GM18951 (cell line): ENCODE data around the gene MAN2C1.
"Not testable (repeated sequence)": the region's sequence is repeated elsewhere in the genome, so short reads cannot be mapped to it uniquely, and the experiment has no call there.

Experiments used
- POLR2A ChIP-seq: IDR thresholded peaks from 4 replicates; pipeline ENCODE4 v1.6.1; 2011; ENCODE audit warnings: mild to moderate bottlenecking; ENCODE audit not compliant: insufficient read length, insufficient read depth; ENCODE audit errors: extremely low read depth
- in situ Hi-C: fragments of 300-500 bp; cut with MboI; formaldehyde crosslinking; loops from one replicate; pipeline ENCODE4 v1.12.0; 2022; ENCODE audit warnings: low sequenced_read_pairs, mixed read lengths, inconsistent platforms; ENCODE audit not compliant: unreplicated experiment

The MAN2C1 gene

DNA sequence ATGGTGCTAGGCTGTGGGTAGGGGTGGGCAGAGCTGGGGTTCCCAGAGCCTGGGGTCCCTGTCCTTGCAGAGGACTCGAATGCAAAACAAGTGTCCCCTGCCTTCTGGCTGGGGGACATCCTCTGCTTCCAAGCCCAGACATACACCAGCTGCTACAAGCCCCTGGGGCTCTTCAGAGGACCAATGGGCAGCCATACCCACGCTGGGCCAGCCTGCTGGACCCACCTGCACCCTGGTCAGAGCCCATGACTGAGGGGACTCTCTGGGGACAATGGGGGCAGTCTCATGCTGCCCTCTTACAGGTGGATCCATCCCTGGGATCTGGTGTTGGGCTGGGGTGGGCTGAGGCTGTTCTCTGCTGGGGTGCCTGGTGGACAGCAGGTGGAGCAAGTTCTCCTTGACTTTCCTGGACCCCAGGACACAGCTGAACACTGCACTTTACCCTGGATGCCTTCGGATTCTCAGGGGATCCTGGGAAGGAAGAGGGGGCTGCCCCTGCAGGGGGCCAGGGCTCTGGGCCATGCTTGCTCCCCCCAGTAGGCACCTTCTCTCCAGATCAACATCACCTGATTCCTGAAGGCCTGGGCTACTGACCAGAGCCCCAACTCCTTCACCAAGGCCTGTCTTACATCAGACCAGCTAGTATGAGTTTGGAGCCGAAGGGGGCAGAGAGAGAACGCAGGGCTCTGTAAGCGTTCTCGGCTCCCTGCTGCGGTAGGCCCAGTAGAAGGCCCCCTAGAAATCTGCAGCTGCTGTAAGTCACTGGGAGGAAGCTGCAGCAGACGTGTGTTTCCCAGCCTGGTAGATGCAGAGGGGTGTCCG lies 39.7 kb downstream of the MAN2C1 start:
- in situ Hi-C loops: no loop called here
- TF ChIP-seq POLR2A: no peak

DNA sequence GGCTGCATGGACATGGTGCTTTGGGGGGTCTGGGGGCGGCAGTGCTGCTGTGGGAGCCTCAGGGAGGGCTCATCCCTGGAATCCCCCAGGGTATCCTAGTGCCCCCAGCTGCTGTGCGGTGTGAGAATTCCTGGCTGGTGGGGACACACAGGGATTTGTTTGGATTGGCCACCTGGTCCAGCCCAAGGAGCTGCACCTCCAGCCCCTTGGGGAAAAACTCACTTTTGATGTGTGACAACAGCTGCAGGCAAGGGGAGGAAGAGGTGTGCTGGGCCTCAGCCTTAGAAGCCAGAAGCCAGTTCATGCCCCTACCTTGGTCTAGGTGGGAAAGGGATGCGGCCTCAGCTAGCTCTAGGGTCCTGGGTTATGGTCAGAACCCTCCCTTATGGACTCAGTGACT lies 40.9 kb downstream of the MAN2C1 start:
- in situ Hi-C loops: no loop called here

GRCh38 chr15:75327005-75327404 lies 41.4 kb downstream of the MAN2C1 start:
- in situ Hi-C loops: no loop called here
- no peak for TF ChIP-seq POLR2A

More for the DNA sequence above, 40.9 kb downstream of the MAN2C1 start:
- TF ChIP-seq POLR2A: no peak

GRCh38 chr15:75325922-75326321 lies 42.5 kb downstream of the MAN2C1 start:
- in situ Hi-C loops: no loop called here
- TF ChIP-seq POLR2A: no peak

DNA sequence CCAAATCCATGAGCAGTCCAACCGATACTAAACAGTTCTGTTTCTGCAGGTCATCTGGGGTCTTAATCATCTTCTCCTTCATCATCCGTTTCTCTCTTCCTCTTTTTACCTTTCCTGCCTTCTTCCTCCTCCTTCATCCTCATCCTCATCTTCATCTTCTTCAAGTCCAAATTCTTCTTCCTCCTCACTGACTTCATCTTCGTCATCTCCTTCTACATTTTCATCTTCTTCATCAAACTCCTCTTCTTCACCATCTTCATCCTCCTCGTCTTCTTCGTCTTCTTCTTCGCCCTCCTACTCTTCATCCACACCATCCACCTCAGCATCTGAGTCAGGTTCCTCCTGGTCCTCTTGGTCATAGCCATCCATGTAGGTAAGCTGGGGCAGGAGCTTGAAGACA lies 46.7 kb downstream of the MAN2C1 start:
- in situ Hi-C loops: no loop called here
- no peak for TF ChIP-seq POLR2A

GRCh38 chr15:75319231-75319897 lies 49.0 kb downstream of the MAN2C1 start:
- in situ Hi-C loops: not testable (repeated sequence)

DNA sequence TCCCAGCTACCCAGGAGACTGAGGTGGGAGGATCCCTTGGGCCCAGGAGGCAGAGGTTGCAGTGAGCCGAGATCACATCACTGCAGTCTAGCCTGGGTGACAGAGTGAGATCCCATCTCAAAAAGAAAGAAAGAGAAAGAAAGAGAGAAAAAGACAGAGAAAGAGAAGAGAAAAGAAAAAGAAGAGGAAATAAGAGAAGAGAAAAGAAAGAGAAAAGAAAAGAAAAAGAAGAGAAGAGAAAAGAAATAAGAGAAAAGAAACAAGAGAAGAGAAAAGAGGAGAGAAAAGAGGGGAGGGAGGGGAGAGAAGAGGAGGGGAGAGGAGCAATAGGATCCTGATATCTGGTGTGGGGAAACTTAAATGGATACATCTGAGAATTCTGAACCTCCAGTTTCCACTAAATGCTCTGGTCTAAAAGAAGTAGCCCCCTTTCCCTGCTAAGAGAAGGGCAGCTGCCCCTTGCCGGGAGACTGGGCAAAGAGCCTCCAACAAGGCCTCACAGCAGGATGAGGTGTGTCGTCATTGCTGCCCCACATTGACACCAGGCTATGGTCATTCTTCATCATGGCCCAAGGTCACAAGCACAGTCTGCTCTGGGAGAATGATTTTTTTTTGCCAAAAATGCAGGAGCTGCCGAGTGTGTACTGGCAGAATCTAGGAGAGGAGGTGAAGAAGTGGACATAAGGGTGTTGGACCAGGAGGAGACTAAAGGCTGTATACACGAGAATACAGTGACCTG lies 53.7 kb downstream of the MAN2C1 start:
- no peak for TF ChIP-seq POLR2A
- in situ Hi-C loops: no loop called here

- in situ Hi-C loops: no loop called here
- no peak for TF ChIP-seq POLR2A
Measured at GRCh38 chr15:75313116-75313845, 55.1 kb downstream of the MAN2C1 start.

DNA sequence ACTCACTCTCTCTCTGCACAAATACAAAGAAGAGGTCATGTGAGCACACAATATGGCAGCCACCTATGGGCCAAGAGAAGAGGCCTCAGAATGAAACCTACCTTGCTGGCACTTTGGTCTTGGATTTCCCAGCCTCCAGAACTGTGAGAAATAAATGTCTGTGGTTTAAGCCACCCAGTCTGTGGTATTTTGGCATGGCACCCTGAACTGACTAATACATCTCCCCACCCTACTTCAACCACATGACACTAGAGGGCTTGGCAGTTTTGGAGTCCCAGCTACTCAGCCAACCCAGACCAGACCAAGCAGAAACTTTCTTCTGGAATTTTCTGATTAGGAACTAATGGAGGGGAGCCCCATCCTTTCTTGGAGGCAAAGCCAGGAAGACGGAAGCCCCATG lies 55.9 kb downstream of the MAN2C1 start:
- in situ Hi-C loops: not testable (repeated sequence)

DNA sequence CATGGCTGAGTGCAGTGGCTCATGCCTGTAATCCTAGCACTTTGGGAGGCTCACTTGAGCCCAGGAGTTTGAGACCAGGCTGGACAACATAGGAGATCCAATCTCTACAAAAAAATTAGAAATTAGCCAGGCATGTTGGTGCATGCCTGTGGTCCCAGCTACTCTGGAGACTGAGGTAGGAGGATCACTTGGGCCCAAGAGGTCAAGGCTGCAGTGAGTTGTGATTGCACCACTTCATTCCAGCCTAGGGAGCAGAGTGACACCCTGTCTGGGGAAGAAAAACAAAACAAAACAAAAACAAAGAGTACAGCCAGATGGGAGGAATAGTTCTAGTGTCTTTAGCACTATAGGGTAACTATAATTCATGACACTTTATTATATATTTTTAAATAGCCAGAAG lies 58.7 kb downstream of the MAN2C1 start:
- in situ Hi-C loops: loop anchor here (10.0 kb wide), 1 partner anchor 65 kb away; no protein-coding TSS in a partner anchor
- no peak for TF ChIP-seq POLR2A

GRCh38 chr15:75307778-75308390 lies 60.5 kb downstream of the MAN2C1 start:
- in situ Hi-C loops: loop anchor here (10.0 kb wide), 1 partner anchor 63 kb away; no protein-coding TSS in a partner anchor
- no peak for TF ChIP-seq POLR2A

GRCh38 chr15:75306188-75306587 lies 62.2 kb downstream of the MAN2C1 start:
- TF ChIP-seq POLR2A: no peak
- in situ Hi-C loops: loop anchor here (10.0 kb wide), 1 partner anchor 61 kb away; no protein-coding TSS in a partner anchor
